NCI-H2171 treated with DMSO at 0.1 percent for 48 hours (cell line): ENCODE results near the gene MAPK12.
"Not testable (repeated sequence)": the region's sequence is repeated elsewhere in the genome, so short reads cannot be mapped to it uniquely, and the experiment has no call there.

ENCODE experiments used
- DNase-seq: peaks from one replicate; lab custom pipeline; 2025; lab: John Stamatoyannopoulos, UW

MAPK12 gene

DNA sequence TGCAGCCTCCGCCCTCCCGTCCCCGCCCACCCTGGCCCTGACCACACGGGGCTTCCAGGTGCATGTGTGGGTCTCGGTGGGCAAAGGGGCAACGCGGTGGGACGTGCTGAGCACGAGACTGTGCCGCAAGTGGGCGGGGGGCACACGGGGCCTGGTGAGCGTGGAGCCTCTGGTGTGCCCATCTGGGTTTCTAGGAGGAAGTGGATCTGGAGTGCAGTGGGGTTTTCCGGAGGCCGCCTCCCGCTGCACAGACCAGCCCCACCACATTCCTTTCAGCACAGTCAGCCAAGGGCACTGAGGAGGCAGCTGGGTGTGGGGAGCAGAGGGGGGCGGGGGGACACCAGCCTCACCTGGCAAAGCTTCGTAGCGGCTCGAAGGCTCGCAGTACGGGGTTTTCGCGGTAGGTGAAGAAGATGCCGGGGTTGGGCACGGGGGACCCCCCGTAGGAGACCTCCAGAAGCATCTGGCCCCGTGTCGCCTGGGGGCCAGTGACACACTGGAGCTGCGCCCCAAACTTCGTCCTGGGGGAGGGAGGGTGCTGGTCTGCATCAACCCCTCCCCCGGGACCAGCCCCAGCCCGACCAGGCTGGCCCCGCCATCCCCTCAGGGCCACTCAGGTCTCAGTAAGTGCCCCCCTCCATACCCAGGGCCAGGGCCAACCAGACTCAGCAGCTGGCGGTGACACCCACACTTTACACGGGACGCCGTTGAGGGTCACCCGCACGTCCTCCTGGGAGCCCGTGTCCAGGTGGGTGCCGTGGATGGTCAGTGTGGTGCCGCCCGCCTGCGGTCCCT is 21.1 kb upstream of the MAPK12 start:
- no peak for DNase-seq

DNA sequence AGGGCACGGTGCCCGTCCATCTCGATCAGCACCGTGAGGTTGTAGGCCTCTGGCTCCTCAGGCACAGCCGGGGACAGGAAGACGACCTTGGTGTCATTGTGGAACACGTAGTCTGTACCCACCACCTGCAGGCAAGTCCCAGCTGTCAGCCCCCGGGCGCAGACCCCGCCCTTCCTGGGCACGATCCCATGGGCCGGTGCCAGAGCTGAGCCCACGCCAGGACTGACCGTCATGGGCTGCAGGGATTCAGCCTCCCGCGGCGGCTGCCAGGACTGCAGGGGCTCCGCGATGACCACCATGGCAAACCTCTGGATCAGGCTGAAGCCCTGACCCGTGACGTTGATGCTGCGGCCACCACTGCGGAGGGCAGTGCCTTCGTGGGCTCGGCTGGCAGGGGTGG is 20.5 kb upstream of the MAPK12 start:
- DNase-seq: no peak

DNA sequence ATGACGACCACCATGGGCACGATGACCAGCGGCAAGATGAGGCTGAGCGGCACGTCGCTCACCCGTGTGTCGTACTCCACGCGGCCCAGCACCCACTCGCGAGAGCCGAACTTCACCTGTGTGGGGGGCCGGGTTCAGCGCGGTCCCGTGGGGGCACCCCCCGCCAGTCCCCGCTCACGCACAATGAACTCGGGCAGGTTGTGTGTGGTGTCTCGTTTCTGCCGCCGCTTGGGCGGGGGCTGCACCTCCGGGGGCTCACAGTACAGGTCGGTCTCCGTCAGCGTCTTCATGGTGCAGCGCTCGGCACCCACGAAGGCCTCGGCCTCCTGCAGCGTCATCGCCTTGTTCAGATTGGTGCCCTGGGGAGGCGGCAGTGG is 19.9 kb upstream of the MAPK12 start:
- no peak for DNase-seq

DNA sequence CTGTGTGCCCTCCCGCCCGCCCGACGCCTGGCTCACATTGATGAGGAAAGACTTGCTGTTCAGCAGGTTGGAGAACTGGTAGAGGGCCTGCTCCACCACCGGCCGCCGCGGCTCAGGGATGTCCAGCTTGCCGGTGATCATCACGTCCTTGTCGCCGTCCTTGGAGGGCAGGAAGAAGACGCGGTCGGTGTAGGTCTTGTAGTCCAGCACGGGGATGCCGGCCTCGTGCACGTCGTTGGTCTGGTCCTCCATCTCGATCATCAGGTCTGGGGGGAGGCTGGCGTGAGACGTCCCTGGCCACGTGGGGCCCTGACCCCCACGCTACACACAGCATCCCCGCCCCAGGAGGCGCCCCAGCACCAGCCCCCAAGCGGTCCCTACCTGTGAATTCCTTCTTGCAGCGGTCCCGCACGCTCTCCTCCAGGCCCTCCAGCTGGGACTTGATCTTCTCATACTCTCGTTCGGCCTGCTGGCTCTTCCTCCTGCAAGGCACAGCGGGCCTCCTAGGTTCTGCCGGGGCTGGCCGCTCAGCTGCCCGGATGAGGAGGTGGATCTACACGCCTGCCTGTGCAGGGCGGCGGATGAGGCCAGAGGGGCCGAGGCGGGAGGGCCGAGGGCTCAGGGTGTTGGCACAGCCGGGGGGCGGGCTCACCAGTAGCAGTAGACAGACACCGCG is 19.4 kb upstream of the MAPK12 start:
- no peak for DNase-seq

DNA sequence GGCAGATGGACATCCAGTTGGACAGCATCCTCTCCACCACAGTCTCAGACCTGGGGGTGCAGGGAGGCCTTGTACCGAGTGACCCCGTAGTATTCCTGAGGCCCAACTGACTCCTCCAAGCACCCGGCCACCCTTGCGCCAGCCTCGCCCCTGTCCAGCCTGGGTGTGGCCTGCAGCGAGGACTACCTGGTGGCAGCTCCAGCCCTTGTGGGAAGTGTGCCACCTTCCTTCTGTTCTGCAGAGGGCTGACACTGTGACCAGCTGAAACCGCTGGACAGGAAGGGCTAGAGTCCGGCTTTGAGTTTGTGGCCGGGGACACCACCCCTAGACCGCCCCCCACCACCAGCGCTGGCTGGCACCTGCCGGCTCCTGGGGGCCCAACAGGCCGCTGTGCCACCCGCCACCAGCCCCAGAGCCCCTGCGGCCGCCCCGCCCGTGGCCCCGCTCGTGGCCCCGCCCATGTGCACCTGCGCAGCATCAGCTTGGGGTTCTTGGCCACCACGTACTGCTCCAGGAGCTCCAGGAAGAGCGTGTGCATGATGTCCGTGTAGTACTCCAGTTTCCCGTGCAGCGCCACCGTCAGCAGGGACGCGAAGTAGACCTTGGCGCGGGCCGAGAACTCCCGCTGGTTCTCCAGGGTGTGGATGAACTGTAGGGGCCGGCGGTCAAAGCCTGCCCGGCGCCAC is 18.7 kb upstream of the MAPK12 start:
- no peak for DNase-seq

DNA sequence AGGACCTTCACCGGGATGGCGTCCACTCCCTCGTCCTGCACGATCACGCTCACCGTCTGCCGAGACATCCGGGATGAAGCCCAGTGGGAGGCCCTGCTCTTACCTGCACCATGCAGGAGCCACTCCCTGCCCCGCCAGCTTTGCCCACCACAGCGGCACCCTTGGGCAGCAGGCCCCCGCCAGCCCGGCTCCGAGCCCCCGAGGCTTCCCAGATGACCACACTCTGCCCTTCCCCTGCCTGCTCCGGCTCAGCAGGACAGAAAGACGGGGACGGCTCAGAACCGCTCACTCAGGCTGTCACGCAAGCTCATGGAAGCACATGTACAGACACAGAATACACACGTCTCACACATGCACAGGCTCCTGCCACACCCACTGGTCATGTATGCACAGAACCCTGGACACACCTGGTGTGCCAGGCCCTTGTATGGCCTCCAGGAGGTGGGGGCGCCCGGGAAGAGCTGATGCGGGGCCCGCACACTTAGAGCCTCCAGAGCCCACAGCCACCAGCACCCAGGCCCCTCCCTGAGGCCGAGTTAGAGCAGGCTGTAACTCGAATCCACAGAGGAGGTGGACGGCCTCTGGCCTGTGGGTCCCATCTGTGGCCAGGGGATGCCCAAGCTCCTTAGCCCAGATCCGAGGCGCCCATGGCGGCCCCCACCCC is 17.6 kb upstream of the MAPK12 start:
- DNase-seq: no peak

DNA sequence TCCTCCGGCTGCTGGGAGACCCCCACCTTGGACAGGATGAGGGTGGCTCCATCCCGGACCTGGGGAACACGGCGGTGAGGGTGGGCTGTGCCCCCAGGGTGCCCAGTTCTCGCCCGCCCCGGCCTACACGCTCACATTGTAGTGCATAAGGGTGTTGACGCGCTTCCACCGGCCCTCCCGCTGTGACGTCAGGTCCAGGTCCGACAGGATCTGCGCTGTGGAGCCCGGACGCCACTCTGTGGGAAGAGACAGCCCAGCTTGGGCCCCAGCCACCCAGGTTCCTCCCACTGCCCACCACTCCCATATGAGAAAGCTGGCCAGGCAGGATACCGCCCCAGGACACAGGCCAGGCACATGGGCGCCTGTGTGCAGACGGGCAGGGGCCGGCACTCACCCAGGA is 17.0 kb upstream of the MAPK12 start:
- no peak for DNase-seq

DNA sequence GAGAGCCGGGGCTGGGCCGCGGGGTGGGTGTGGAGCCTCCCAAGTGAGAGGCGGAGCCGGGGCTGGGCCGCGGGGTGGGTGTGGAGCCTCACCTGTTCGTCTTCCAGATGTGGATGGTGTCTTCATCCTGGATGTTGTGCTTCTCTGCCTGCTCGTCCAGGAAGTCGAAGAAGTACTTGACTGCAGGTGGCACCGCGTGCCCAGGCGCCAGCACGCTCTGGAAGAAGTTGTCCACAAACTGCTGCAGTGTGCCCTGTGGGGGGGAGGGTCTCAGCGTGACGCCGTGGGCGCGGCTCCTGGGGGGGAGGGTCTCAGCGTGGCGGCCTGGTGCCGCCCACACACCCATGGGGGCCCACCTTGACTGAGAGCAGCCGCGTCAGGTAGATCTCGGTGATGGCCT is 16.3 kb upstream of the MAPK12 start:
- DNase-seq: no peak

DNA sequence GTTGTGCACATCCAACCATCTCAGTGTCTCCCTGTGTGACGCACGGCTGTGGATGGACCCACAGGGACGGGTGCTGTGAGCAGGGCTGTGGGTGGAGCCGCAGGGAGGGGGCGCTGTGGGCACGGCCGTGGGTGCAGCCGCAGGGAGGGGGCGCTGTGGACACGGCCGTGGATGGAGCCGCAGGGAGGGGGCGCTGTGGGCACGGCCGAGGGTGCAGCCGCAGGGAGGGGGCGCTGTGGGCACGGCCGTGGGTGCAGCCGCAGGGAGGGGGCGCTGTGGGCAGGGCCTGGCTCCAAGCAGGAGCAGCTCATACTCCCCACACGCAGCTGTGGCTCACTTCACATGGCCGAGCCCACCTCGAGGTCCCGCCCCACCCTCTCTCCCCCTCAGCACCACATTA is 14.7 kb upstream of the MAPK12 start:
- DNase-seq: no peak

DNA sequence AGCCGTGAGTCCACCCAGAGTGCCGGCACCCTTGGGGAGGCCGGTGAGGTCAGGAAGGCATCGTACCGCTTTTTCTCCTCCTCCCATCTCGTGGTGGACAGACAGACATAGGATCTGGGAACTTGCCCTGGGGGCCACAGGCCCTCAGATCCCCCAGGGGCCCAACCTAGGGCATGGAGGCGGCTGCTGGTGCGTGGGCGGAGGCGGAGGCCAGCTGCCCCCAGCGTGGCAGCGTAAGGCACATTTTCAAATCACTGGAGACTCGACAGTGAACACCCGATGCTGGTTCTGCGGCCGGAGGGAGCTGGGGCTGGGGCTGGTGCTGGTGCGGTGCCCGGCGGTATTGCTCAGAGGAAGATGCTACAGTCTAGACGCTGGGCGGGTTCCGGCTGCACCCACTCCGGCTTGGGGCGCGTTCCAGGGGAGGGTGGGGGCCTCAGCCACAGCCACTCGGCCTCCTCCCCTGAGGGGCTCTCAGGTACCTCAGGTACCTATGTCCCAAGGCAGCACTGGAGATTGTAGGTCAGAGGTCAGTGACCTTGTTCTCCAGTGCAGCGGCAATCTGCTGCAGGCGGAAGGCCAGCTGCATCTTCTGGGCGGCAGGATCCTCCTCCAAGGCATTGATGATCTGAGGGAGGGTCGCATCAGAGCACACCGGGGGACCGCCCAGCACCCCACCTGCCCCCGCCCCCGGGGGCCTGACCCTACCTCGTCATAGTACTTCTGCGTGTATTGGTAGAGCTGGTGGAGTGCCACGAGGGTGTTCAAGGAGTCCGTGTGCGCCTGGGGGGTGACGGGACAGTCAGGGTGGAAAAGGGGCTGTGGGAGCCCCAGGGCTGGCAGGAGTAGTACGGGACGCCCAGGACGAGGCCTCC is 13.9 kb upstream of the MAPK12 start:
- no peak for DNase-seq

DNA sequence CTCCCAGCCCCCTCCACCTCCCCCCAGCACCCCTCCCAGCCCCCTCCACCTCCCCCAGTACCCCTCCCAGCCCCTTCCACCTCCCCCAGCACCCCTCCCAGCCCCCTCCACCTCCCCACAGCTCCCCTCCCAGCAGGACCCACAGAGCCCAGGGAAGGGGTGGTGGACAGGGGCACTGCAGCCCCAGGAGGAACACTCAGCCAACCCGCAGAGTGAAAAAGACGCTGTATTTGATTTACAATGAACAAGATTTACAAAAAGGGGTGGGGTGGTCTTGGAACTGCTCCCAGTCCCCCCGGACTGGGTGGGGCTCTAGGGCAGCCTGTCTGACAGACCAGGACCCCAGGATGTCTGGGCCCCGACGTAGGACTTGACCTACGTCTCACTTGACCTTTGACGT is 13.3 kb upstream of the MAPK12 start:
- no peak for DNase-seq

DNA sequence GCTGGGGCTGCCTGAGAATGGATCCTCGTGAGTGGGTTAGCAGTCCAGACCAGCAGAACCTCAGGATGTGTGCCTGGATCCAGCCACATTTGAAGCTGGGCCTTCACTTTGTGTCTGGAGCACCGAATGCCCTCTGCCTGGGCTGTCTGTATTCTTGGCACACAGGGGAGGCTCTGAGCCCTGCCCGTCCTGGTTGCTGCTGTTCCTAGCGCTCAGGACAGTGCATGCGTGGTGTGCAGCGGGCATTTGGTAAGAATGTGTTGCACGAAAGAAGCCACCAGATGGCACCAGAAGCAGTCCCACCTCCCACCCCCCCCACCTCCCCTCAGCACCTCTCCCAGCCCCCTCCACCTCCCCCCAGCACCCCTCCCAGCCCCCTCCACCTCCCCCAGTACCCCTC is 12.8 kb upstream of the MAPK12 start:
- peak; percentile 54 for DNase-seq

DNA sequence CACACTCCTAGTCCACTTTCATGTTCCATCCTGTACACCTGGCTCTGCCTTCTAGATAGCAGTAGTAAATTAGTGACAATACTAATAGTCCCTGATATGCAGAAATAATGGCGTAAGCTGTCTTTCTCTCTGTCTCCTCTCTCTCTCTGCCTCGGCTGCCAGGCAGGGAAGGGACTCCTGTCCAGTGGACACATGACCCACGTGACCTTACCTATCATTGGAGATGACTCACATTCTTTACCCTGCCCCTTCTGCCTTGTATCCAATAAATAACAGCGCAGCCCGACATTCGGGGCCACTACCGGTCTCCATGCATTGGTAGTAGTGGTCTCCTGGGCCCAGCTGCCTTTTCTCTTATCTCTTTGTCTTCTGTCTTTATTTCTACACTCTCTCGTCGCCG is 12.3 kb upstream of the MAPK12 start:
- not testable (repeated sequence) for DNase-seq

DNA sequence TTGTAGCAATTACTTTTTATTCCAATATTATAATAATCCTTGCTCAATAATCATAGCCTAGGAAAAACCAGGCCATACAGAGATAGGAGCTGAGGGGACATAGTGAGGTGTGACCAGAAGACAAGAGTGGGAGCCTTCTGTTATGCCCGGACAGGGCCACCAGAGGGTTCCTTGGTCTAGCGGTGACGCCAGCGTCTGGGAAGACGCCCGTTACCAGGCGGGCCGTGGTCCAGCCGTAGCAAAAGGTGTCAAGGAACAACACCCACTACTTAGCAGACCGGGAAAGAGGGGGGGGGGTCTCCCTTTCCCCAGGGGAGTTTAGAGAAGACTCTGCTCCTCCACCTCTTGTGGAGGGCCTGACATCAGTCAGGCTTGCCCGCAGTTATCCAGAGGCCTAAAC is 11.9 kb upstream of the MAPK12 start:
- not testable (repeated sequence) for DNase-seq

DNA sequence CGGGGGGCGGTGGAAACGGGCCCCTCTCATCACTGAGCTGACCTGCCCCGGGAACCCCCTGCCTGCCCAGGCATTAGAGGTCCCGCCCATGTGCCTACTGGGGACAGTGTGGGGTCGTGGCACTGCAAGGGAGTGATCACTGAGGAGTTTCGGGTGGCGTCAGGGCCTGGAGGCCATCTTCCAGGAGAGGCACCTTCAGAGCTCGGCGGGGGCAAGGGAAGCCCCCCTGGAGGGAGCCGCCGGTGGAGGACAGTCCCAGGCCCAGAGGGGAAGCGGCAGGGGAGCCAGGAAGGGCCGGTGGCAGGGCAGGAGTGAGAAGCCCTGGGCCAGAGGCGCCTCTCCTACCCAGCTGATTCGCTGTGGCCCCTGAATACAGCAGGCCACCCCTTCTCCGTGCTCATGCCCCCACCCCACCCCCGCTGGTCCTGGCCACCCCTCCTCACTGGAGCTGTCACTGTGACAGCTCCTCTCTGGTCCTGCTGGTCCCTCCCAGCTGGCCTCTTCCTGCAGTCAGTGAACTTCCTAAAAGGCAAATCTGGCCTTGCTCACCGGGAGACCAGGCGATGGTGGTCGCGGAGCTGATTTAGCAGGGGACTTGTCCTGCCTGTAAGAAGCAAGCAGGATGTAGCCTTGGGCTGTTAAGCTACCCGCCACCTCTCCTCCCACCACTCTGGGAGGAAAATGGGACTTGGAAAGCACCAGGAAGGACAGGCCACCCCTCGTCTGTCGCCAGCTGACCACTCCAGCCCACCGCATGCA is 10.7 kb upstream of the MAPK12 start:
- no peak for DNase-seq

DNA sequence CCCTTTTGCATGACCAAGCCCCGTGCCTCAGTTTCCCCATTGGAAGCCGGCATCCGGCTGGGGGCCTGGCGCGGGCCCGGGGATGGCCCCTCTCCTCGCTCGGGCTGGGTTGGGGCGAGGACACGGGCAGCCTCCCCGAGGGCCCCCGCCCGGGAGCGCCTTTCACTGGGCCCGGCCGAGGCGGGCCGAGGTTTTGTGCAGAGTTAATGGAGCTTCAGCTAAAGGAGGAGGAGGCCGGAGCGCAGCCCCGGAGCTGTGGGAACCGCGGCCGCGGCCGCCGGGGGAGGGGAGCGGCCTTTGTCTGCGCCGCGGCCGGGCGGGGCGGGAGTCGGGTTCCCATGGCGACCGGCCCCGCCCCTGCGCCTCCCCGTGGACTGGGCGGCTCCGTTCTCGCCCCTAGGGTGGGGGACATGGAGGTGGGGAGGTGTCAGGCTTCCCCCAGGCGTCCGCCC is 10.1 kb upstream of the MAPK12 start:
- peak; percentile 65 for DNase-seq

DNA sequence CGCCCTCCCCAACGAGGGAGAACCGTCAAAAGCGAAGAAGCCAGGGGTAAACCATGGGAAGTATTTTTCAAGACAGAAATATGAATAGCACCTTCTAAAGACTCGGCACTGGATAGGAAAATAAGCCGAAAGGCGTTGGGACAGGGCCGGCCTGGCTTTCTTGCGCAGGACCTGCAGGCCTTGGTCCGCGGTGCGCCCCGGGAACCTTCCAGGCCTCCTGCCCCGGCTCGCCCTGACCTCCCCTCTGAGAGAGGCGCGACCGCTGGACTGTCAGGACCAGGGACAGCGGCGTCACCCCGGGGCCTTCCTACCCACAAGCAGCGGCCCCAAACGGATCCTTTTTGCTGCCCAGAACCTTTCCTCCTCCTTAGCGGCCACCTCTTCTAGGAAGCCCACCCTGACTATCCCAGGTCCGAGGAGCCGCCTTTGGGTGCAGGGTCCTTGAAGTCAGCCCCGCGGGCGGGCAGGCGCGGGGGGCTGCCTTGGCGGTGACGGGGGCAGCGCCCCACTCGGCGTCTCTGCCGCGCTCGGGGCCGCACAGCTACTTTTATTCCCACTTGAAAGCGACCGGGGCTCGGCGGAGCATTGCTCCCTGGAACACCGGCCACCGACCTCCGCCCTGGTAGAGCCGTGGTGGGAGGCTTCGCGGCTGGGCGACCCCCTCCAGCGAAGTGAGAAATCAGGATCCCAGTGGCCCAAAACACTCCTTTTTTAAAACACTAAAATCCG is 9.3 kb upstream of the MAPK12 start:
- DNase-seq: no peak

DNA sequence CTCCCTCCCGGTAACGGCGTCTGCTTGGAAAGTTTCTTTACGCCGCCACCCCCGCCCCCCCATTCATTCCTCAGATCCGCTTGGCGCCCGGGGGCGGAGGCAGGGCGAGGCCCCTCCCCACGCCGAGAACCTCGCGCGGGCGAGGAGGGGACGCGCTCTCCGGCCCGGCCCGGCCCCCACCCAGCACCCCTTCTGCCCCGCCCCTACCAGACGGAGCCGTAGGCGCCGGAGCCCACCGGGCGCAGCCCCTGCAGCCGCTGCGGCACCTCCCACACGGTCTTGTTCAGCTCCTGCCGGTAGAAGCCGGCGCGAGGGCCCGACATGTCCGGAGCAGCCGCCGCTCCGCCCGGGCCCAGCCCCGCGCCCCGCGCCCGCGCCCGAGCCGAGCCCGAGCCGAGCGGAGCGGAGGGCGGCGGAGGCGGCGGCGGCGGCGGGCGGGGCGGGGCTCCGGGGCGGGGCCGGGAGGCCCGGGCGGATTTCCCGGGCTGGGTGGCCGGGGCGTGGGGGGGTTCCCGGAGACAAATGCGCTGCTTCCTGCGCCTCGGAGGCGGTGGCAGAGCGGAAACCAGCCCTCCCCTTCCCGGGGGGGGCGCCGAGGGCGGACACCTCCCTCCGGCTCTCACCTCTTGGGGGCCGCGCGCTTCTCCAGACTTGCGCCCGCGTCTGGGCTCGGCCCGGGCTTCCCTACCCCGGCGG is 8.6 kb upstream of the MAPK12 start, which contains the start of gene MAPK11:
MAPK11 (minus strand) TSS at position 411 of the 696 bp plus-strand sequence; CDS start at position 323, 88 bp downstream.
- peak; percentile 19 for DNase-seq

DNA sequence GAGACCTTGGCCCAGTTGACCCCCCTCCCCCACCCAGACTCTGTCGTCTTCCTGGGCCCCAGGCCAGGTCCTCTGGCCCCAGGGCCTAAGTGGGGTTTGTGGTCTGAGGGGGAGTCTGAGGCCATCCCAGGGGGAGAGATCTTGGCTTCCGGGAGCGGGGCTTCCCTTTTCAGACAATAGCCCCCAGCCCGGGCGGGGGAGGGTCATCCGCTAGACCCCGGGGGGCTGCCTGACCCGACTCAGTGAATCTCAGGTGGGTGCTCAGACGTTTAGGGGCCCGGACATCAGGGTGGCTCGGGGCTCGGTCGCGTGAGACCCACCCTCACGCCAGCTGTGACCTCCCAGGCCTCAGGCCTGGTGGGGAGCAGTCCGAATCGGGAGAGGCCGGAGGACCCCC is 8.1 kb upstream of the MAPK12 start:
- DNase-seq: no peak
